Stimulated activated CD4-positive, alpha-beta T cell treated with anti-CD3 and anti-CD28 coated beads, Interleukin-2, amount 100 ng/mL, for 4 hours (primary cell): ENCODE data around the gene NOD2.

Experiments
- DNase-seq: peaks from one replicate; pipeline ENCODE4 v3.0.0-alpha.2; 2020; ENCODE audit warnings: low read depth

Gene NOD2

GRCh38 chr16:50692999-50693781 is at the start of gene NOD2:
TSS of gene NOD2 (plus strand) at chr16:50693606. CDS start at chr16:50699496, 5,890 bp downstream.
- no peak for DNase-seq

- DNase-seq: no peak
Measured at GRCh38 chr16:50644245-50644644, 49.2 kb upstream of the NOD2 start.

DNA sequence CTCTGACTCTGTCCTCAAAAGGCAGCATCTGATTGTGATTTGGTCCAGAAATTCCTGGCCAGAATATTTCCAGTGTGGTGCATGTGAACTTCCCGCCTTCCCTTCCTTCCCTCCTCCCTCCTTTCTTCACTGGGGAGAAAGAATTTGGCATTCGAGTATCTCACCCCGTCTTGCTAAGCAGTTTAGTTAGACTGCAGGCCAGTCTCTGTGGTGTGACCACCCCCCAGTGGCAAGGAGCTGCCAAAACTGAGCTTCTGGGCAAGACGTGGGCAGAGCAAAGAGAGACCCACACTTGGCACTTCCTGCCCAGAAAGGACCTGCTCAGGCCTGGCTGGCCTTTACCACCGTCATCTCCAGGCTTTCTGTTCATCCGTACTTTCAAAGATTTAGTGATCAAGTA is 48.7 kb upstream of the NOD2 start:
- peak; percentile 20 for DNase-seq

DNA sequence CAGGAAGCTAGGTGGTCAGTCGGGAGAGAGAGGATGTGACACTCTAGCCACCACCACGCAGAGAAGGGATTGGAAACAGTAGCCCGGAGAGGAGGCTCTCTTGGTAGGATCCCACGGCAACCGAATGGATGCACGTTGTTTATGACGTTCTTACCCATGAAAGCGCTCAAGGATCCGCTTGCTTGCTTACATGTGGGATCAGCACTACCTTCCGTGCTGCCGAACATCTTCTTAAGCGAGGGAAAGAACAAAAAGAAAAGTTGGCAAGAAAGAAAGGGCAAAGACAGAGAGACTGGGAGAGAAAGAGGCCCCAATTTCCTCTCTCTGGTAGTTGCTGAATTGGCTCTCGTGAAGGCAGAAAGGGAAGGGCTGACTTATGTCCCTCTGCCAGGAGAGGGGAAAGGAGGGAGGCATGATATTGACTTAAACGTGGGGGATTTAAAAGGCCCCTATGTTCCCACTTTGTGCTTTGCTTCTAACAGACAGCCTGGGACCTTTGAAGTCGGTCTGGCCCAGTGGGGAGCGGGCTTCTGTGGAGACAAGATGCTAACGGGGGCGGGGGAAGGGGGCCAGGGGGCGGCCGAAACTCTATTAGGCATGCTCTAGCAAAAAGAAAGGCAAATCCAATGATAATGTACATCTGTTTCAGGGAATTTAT is 47.7 kb upstream of the NOD2 start:
- no peak for DNase-seq

DNA sequence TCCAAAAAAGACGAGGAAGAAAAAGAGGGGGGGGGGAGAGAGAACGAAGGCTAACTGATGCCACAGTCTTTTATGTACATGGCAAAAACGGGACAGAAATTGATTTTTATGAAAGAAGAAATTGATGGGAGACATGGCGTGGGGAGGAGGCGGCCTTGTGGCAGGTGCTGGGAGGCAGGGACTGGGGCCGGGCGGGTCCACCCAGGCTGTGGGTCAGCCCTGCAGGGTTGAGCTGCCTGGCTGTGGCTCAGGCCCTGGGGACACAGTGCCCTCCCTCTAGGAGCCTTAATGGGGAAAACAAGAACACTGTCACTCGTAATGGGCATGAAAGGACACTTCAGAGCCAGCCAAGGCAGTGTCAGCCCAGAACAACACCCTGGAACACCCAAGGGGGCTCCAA is 47.1 kb upstream of the NOD2 start:
- no peak for DNase-seq

DNA sequence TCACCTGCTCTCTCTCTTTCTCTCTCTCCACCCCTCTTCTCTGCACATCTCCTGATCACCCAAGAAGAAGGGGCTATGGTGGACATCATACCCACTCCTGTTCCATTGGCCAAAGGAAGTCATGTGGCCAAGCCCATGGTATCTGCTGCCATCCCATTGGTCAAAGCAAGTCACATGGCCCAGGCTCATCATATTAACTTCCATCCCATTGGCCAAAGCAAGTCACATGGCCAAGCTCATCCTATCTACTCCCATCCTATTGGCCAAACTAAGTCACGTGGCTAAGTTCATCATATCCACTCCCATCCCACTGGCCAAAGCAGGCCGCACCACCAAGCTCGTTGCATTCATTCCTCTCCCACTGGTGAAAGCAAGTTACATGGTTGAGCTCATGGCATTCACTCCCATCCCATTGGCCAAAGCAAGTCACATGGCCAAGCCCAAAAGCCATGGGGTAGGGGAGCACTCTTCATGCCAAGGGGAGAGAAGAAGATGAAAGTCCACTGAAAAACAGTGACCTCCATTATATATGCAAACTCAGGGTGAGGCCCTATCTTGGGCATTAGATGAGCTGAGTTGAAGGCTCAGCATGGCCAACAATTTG is 41.5 kb upstream of the NOD2 start:
- DNase-seq: no peak

- no peak for DNase-seq
Measured at GRCh38 chr16:50652836-50653425, 40.5 kb upstream of the NOD2 start.

DNA sequence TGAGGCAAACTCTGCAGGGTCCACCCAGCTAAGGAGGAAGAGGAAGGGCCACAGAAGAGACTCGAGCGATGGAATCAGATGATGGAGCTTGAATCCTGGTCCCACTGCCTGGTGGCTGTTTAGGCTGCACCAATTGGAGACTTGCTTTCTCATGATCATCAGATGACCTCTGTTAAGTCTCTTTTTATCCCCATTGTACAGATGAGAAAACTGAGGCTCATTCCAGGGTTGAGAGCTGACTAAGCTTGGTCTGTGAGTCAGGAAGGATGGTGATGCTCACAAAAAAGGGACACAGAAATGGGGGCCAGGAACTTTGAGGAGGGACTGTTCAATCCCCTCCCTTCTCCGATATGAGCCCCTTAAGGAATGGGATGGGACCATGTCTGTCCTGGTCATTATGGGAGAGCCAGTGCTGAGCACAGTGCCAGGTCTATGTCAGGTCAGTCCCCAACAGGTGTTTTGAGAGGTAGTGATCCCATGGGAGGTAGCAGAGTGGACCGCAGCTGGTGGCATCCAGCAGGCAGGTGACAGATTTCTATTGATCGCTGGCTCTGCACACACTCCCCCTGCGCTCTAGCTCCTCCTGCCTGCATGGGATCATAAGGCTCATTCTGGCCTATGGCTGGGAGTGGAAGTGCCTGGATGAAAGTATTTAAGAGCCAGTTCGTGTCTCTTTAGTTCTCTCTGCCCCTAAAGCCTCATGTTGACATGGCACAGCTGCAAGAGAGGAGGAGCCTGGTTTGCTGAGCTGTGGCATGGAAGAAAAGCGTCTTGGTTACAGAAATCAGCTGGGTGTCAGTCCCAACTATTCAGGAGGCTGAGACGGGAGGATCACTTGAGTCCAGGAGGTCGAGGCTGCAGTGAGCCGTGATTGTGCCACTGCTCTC is 39.5 kb upstream of the NOD2 start:
- no peak for DNase-seq

GRCh38 chr16:50655558-50656055 is 37.8 kb upstream of the NOD2 start:
- no peak for DNase-seq

GRCh38 chr16:50657241-50657640 is 36.2 kb upstream of the NOD2 start:
- no peak for DNase-seq

DNA sequence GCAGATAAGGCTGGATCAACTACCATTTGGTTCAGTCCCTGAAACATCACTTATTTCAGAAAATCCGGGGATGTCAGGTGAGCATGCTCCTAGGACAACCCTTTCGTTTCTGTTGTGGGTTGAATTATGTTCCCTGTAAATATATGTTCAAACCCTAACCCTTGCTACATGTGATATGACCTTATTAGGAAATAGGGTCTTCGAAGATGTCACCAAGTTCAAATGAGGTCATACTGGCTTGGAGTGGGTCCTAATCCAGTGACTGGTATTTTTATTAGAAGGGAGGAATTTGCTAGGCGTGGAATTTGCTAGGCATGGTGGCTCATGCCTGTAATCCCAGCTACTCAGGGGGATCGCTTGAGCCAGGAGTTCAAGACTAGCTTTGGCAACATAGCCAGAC is 33.6 kb upstream of the NOD2 start:
- DNase-seq: no peak

- no peak for DNase-seq
Measured at GRCh38 chr16:50662306-50662940, 31.0 kb upstream of the NOD2 start.

- no peak for DNase-seq
Measured at GRCh38 chr16:50664270-50664669, 29.1 kb upstream of the NOD2 start.

DNA sequence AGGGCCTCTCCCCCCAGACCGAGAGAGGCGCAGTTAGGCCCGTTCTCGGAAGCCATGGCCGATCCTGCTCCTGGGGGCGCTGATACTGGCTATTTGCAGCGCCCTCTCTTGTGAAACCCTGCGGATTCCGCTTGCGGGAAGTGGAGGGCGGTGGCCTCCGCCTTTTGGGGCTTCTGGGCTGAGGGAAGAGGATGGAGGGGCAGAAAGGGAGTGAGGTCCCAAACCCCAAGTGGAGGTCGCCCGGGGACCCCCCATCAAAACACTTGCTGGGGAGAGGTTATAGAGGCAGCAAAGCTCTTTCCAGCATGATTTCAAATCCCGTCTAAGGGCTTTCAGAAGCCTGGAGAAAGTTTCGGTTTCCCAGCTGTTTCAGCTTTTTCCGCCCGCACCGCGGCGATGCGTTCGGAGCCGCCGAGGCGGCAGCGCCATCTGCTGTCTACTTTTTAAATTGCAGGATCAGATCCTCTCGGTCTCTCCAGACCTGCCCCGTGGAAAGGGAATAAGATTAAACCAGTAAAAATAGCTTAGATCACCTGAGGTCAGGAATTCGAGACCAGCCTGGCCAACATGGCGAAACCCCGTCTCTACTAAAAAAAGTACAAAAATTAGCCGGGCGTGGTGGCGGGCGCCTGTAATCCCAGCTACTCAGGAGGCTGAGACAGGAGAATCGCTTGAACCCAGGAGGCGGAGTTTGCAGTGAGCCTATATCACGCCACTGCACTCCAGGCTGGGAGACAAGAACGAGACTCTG is 28.1 kb upstream of the NOD2 start:
- peak; percentile 79 for DNase-seq

DNA sequence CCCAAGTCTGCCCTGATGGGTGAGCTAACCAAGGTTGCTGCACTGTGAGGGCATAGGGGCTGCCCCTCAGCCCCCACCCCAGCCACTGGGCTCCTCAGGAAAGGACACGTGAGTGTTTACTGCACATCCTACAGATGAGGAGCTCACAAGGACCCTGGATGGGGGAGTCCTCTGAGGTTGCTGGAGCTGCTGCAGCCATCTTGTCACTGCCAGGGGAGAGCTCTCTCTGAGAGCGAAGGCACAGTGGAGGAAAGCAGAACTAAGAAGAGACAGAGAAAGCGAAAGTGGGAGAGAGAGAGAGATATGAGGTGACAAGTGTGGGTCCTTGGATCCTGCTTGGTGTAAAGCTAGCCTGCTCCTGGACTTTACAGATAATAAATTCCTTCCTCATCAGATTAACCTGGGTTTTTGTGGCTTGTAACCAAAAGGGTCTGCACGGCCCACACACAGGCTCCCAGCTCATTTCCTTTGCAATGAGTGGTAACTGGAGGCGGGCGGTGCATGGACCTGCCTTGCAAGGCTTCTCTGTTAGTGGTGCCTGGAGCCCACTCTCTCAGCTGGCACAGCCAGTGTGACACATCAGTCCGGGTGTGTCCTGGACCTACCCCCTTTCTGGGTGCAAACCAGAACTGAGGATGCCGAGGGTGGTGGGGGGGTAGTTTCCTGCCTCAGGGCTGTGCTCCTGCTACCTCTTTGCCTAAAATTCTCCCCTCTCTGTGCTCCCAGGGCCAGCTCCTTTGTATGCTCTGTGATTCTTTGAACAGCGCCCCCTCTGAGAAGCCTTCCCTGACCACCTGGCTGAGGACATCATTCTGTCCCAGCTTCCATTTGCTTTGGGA is 26.5 kb upstream of the NOD2 start:
- DNase-seq: peak; percentile 39

DNA sequence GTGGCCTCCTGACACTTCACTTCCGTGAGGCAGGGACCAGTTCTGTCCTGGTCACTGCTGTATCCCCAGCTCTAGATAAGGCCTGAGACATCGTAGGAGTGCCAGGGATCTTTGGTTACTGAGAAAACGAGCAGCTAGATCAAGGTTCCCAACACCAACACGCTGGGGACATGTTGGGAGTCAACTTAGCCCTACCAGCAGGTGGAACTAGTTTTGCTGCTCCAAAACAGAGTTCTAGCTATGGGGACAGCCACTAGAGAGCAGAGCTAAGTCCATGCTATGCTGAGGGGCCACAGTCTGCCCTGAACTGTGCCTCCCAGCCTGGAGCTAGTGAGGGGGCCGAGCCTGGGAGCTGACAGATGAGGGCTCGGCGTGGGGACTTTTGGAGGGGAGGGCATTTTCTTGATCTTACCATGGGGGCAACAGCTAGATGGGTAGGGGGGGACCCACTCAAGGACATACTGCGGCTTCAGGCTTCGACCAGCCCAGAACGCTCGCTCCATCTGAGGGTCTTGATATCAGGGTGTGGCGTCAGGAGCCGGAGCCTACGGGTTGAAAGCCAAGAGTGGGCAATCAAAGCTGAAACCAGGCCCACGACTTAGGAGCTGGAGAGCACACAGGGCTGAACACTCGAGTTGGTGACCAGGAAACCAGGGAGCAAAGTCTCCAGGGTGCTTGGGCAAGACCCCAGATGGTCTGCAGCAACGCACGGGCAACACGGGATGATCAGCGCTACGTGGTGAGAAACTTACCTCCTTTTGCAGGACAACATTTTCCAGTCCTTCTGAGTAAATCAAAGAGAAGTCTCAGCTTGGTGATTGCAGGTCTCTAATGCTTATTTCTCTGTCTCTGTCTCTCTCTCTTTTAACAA is 25.7 kb upstream of the NOD2 start:
- DNase-seq: no peak

DNA sequence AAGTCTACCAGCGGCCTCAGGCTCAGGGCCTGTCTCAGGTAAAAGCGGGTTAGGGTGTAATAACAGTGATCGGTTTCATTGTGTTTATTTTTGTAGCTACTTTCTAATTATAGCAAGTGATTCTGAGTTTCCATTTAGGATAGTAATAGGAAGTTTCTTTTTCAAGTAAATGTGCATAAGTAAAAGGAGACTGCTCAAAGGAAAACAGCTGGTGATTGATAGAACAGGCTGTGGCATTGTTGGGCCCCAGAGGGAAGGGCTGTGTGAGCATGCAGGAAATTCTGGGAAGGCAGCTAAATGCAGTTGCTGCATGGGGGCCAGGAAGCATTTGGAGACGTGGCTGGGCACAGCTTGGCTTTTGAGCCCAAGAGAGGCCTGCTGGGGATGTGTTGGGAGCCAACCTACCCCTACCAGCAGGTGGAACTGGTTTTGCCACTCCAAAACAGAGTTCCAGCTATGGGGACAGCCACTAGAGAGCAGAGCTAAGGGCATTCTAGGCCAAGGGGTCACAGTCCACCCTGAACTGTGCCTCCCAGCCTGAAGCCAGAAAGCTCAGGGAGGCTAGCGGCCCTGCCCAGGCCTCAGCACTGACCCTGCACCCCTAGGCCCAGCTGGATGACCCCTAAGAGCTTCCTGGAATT is 24.9 kb upstream of the NOD2 start:
- DNase-seq: no peak

GRCh38 chr16:50669741-50670140 is 23.7 kb upstream of the NOD2 start:
- DNase-seq: no peak
